ENCODE data around the gene SLC1A3. TPM values are rescaled to one million over a fixed set of nuclear protein-coding genes. Genes with fewer than 3 reads are reported as not detected.

SLC1A3 gene
- total and polyA plus RNA-seq, 8 donors = 0.76 to 29.7 (median 3.1) TPM

DNA sequence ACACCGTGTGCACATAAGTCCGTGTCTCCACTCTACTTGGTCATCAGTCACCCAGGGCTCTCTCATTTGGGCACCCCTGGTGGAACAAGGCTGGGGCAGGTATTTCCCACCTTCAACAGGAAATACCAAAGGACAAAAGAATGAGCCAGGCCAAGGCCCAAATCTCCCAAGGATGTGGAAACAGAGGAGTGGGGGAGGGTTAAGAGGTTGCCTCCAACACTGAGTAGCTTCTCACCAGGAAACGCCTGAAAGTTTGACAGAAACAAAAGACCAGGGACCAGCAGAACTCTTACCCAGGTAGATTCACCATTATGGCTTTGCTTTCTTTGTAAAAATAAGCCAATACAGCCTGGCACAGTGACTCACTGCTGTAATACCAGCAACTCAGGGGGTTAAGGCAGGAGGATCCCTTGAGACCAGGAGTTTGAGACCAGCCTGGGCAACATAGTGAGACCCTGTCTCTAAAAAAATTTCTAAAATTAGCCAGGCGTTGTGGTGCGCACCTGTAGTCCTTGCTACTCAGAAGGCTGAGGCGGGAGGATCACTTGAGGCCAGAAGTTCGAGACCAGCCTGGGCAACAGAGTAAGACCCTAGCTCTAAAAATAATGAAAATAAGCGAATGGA, 12.7 kb downstream of the SLC1A3 start:
- Histone ChIP-seq H3K4me1 (no peaks in the 10 kb centered on the region), H3K36me3 (no peaks in the 10 kb centered on the region), H3K27ac (no peak overlapping the region), H3K27me3 (no peaks in the 10 kb centered on the region), H3K4me3 (no peak overlapping the region), H3K9me3 (no peaks in the 10 kb centered on the region)
- intact Hi-C loops (cut with DNase I; ENCODE audit: low total_unique reads) = no loop called here
- TF ChIP-seq POLR2A (IDR thresholded peaks at IDR 0.05) (no peak), EP300 (IDR thresholded peaks at IDR 0.05) (no peak), POLR2AphosphoS5 (IDR thresholded peaks at IDR 0.05) (no peak)
- TF ChIP-seq, protein P1, sequence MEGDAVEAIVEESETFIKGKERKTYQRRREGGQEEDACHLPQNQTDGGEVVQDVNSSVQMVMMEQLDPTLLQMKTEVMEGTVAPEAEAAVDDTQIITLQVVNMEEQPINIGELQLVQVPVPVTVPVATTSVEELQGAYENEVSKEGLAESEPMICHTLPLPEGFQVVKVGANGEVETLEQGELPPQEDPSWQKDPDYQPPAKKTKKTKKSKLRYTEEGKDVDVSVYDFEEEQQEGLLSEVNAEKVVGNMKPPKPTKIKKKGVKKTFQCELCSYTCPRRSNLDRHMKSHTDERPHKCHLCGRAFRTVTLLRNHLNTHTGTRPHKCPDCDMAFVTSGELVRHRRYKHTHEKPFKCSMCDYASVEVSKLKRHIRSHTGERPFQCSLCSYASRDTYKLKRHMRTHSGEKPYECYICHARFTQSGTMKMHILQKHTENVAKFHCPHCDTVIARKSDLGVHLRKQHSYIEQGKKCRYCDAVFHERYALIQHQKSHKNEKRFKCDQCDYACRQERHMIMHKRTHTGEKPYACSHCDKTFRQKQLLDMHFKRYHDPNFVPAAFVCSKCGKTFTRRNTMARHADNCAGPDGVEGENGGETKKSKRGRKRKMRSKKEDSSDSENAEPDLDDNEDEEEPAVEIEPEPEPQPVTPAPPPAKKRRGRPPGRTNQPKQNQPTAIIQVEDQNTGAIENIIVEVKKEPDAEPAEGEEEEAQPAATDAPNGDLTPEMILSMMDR (IDR thresholded peaks at IDR 0.05) = no peak
- 69 to 83% (median 76%) methylated on average over 8 of the region's 8 CpGs for WGBS, 5 donors
- DNase-seq = no peak

DNA sequence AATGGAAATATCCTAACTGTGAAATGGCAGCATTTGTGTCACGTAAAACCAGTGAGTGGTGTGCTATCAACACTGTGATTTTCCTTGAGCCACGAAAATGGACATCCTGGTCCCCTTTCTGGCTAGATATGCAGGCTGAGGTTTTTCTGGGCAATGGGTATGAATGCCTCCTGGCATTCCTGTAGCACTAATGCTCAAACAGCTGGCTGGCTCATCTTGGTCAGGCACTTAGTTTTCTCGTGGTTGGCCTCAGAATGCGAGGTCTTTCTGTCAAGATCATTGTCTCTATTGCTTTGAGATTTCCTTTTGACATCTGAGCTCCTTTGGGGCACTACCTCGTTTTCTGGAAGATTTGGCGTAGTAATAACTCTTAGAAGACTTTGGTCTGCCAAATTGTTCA, 15.6 kb downstream of the SLC1A3 start:
- Histone ChIP-seq H3K36me3 (no peaks in the 10 kb centered on the region), H3K4me1 (no peaks in the 10 kb centered on the region), H3K27me3 (no peaks in the 10 kb centered on the region), H3K27ac (no peak overlapping the region), H3K4me3 (no peak overlapping the region), H3K9me3 (no peaks in the 10 kb centered on the region)
- WGBS, 5 donors = 68 to 78% (median 72%) methylated on average over 6 of the region's 6 CpGs
- no peak for DNase-seq
- intact Hi-C loops (cut with DNase I; ENCODE audit: low total_unique reads) = no loop called here
- TF ChIP-seq EP300 (IDR thresholded peaks at IDR 0.05) (no peak), POLR2AphosphoS5 (IDR thresholded peaks at IDR 0.05) (no peak), POLR2A (IDR thresholded peaks at IDR 0.05) (no peak)
- TF ChIP-seq, protein P1 (IDR thresholded peaks at IDR 0.05) = no peak

DNA sequence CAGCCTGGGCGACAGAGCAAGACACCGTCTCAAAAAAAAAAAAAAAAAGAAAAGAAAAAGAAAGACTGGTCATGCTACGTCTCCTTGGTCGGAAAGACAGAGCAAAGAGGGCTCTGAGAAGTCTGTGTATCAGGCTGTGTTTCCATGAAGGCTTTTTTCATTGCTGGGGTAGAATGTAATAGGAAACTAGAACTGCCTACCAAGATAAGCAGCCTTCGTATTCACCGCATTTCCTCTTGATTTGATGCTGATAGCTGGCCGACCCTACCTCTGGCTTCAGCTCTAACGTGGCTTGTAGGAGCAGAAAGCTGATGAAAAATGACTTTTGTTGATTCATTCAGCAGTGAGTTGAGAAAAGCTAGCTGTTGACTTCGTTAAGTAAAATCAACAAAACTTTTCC, 17.4 kb downstream of the SLC1A3 start:
- TF ChIP-seq POLR2A (IDR thresholded peaks at IDR 0.05) (no peak), EP300 (IDR thresholded peaks at IDR 0.05) (no peak), POLR2AphosphoS5 (IDR thresholded peaks at IDR 0.05) (no peak)
- TF ChIP-seq, protein P1 (IDR thresholded peaks at IDR 0.05) = no peak
- Histone ChIP-seq H3K27me3 (no peaks in the 10 kb centered on the region), H3K9me3 (no peaks in the 10 kb centered on the region), H3K4me3 (no peak overlapping the region), H3K36me3 (no peaks in the 10 kb centered on the region), H3K27ac (no peak overlapping the region), H3K4me1 (no peaks in the 10 kb centered on the region)
- intact Hi-C loops (cut with DNase I; ENCODE audit: low total_unique reads) = no loop called here
- WGBS, 5 donors = 45 to 62% (median 55%) methylated on average over 9 of the region's 9 CpGs
- DNase-seq = no peak

DNA sequence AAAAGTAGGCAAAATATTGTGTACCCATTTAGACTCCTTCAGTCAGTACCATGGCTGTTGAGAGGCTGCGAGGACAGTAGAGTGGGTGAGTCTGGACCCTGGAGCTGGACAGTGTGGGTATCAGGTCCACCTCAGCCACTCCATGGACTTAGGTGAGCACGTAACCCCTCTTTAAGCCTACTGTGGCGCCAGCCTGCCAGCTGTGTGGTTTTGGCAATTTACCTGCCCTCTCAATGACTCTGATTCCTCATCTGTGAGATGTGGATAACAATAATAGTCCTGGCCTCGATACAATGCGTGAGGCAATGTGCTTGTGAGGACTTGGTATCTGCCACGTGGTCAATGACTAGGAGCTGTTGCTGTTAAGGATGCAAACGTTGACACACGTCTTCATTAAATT, 17.9 kb downstream of the SLC1A3 start:
- H3K27ac ChIP-seq = no peak overlapping the region
- H3K4me3 ChIP-seq = no peak overlapping the region
- intact Hi-C loops (cut with DNase I; ENCODE audit: low total_unique reads) = no loop called here
- no peaks in the 10 kb centered on the region for H3K27me3 ChIP-seq
- H3K36me3 ChIP-seq = no peaks in the 10 kb centered on the region
- DNase-seq = no peak
- 76 to 90% (median 86%) methylated on average over 8 of the region's 8 CpGs for WGBS, 5 donors
- no peaks in the 10 kb centered on the region for H3K4me1 ChIP-seq
- TF ChIP-seq, protein P1 (IDR thresholded peaks at IDR 0.05) = no peak
- no peak for TF ChIP-seq EP300 (IDR thresholded peaks at IDR 0.05)
- no peak for TF ChIP-seq POLR2A (IDR thresholded peaks at IDR 0.05)
- no peak for TF ChIP-seq POLR2AphosphoS5 (IDR thresholded peaks at IDR 0.05)
- no peaks in the 10 kb centered on the region for H3K9me3 ChIP-seq

Data from stomach (tissue), 9 donors.